CD14-positive monocyte (primary cell): ENCODE results near the gene MKRN3. TPM values are rescaled to one million over a fixed set of nuclear protein-coding genes. Genes with fewer than 3 reads are reported as not detected.

ENCODE experiments used
- DNase-seq, 3 donors: peaks; one replicate each; pipeline ENCODE4 v3.0.0-alpha.2; 2011 to 2022
- H2AFZ ChIP-seq: 2 replicates; pipeline ENCODE4 v1.6.0; 2012; ENCODE audit warnings: mild to moderate bottlenecking, low read depth, low read length, inconsistent platforms; ENCODE audit not compliant: insufficient read depth, poor library complexity, severe bottlenecking
- H3K27ac ChIP-seq, 2 donors: 1 replicate in 1 of 2; 2 replicates in 1 of 2; pipeline ENCODE4 v1.5.1; 2012 to 2013; ENCODE audit warnings: low read length in 2 of 2, control low read depth in 1 of 2, inconsistent platforms in 1 of 2, low read depth in 1 of 2, mild to moderate bottlenecking in 1 of 2
- H3K27me3 ChIP-seq, 2 donors: one replicate each; pipeline versions ENCODE4 v1.6.0 to v1.6.1; 2011 to 2013; ENCODE audit warnings: low read length in 2 of 2; ENCODE audit not compliant: control insufficient read depth in 2 of 2, insufficient read depth in 2 of 2
- H3K36me3 ChIP-seq, 2 donors: replicated peaks in 1 of 2; 1 replicate in 1 of 2; 2 replicates in 1 of 2; pipeline versions ENCODE4 v1.5.1 to v1.6.1; 2012 to 2013; ENCODE audit warnings: low read length in 2 of 2, control low read depth in 1 of 2, inconsistent platforms in 1 of 2, mild to moderate bottlenecking in 1 of 2; ENCODE audit not compliant: insufficient read depth in 2 of 2, control insufficient read depth in 1 of 2
- H3K4me1 ChIP-seq, 2 donors: 1 replicate in 1 of 2; 2 replicates in 1 of 2; pipeline versions ENCODE4 v1.5.1 to v1.6.1; 2012 to 2013; ENCODE audit warnings: low read length in 2 of 2, control low read depth in 1 of 2, inconsistent platforms in 1 of 2, mild to moderate bottlenecking in 1 of 2, moderate library complexity in 1 of 2; ENCODE audit not compliant: insufficient read depth in 2 of 2, control insufficient read depth in 1 of 2
- H3K4me2 ChIP-seq: replicated peaks from 2 replicates; pipeline ENCODE3; 2012; ENCODE audit warnings: low read length, moderate library complexity, mild to moderate bottlenecking; ENCODE audit not compliant: poor library complexity, severe bottlenecking; ENCODE audit errors: extremely low read depth
- H3K4me3 ChIP-seq, 3 experiments: fragments of 200-600 bp in 1 of 3; sonication (generic) in 1 of 3; replicated peaks in 1 of 3; 1 replicate in 2 of 3; 2 replicates in 1 of 3; pipeline ENCODE4 v1.5.1; 2011 to 2013; ENCODE audit warnings: low read length in 3 of 3, mild to moderate bottlenecking in 3 of 3, control low read depth in 2 of 3, low read depth in 2 of 3, inconsistent platforms in 1 of 3, moderate library complexity in 1 of 3
- H3K79me2 ChIP-seq: 2 replicates; pipeline ENCODE4 v1.6.0; 2012; ENCODE audit warnings: mild to moderate bottlenecking, control low read depth, inconsistent platforms, low read length, moderate library complexity; ENCODE audit not compliant: insufficient read depth
- H3K9ac ChIP-seq: 2 replicates; pipeline ENCODE4 v1.6.0; 2017; ENCODE audit warnings: low read length, mild to moderate bottlenecking; ENCODE audit not compliant: insufficient read depth, poor library complexity, severe bottlenecking
- H3K9me3 ChIP-seq, 2 donors: replicated peaks in 1 of 2; 1 replicate in 1 of 2; 2 replicates in 1 of 2; pipeline versions ENCODE4 v1.5.1 to v1.6.1; 2012 to 2013; ENCODE audit warnings: low read length in 2 of 2, control low read depth in 1 of 2; ENCODE audit not compliant: control insufficient read depth in 1 of 2, insufficient read depth in 1 of 2
- H4K20me1 ChIP-seq: 2 replicates; pipeline ENCODE4 v1.6.0; 2012; ENCODE audit warnings: mild to moderate bottlenecking, low read length, control low read depth, moderate library complexity; ENCODE audit not compliant: insufficient read depth
- H3K27ac Mint-ChIP-seq, 7 donors: one replicate each; pipeline ENCODE4 v1.8.0; 2020; ENCODE audit warnings: mild to moderate bottlenecking in 7 of 7, mixed read lengths in 7 of 7, moderate library complexity in 6 of 7, inconsistent platforms in 2 of 7
- H3K27me3 Mint-ChIP-seq, 3 donors: one replicate each; pipeline ENCODE4 v1.8.0; 2021 to 2022; ENCODE audit warnings: low read depth in 3 of 3, mild to moderate bottlenecking in 3 of 3, mixed read lengths in 3 of 3, moderate library complexity in 3 of 3, inconsistent platforms in 1 of 3
- H3K36me3 Mint-ChIP-seq, 2 donors: one replicate each; pipeline ENCODE4 v1.8.0; 2020; ENCODE audit warnings: mixed read lengths in 2 of 2, inconsistent platforms in 1 of 2, mild to moderate bottlenecking in 1 of 2
- H3K4me1 Mint-ChIP-seq: one replicate; pipeline ENCODE4 v1.8.0; 2020; ENCODE audit warnings: mild to moderate bottlenecking, mixed read lengths
- H3K4me3 Mint-ChIP-seq, 2 donors: one replicate each; pipeline ENCODE4 v1.8.0; 2020; ENCODE audit warnings: mild to moderate bottlenecking in 2 of 2, mixed read lengths in 2 of 2, moderate library complexity in 1 of 2
- H3K9me3 Mint-ChIP-seq, 7 donors: one replicate each; pipeline ENCODE4 v1.8.0; 2020 to 2022; ENCODE audit warnings: mixed read lengths in 7 of 7, mild to moderate bottlenecking in 6 of 7, moderate library complexity in 6 of 7, inconsistent platforms in 2 of 7
- WGBS: methylation state at CpG from one replicate; pipeline ENCODE4 v1.1.5; 2013; ENCODE audit warnings: missing lambda C conversion rate; ENCODE audit not compliant: insufficient coverage; 5-methylcytosine and 5-hydroxymethylcytosine counted together
- intact Hi-C, 2 donors: fragments of 100-400 bp; cut with micrococcal nuclease; formaldehyde crosslinking; loops; one replicate each; pipeline versions ENCODE4 v1.15.0 to v1.15.1; 2023
- polyA plus RNA-seq, 3 donors: library from polyadenylated mRNA; depleted of rRNA in 1 of 3; unstranded in 2 of 3; stranded (reverse) in 1 of 3; fragments of 300-500 nt in 2 of 3; fragments of >200 nt in 1 of 3; fragmentation: Illumina TruSeq in 2 of 3; gene quantifications; 1 replicate in 2 of 3; 2 replicates in 1 of 3; pipeline ENCODE4 v1.2.3, GENCODE V29; 2012 to 2021
- TF ChIP-seq, protein P1 (sequence below): fragments of 200-600 bp; IDR thresholded peaks from one replicate; pipeline ENCODE4 v1.8.0; 2022; ENCODE audit warnings: antibody characterized with exemption, mild to moderate bottlenecking

The MKRN3 gene
- polyA plus RNA-seq, 3 donors, result 0.33 TPM; not detected in 2

- WGBS, result 83% methylated on average over 4 of the region's 7 CpGs
These were observed 28.8 kb downstream of the MKRN3 start for GRCh38 chr15:23594252-23594770.

GRCh38 chr15:23595368-23595767, 29.9 kb downstream of the MKRN3 start:
- peaks cover 2 to 4% (median 3%) of the 10 kb centered on the region in 3 donors for H3K27me3 Mint-ChIP-seq
- no peak overlapping the region for H3K4me2 ChIP-seq
- TF ChIP-seq, protein P1, sequence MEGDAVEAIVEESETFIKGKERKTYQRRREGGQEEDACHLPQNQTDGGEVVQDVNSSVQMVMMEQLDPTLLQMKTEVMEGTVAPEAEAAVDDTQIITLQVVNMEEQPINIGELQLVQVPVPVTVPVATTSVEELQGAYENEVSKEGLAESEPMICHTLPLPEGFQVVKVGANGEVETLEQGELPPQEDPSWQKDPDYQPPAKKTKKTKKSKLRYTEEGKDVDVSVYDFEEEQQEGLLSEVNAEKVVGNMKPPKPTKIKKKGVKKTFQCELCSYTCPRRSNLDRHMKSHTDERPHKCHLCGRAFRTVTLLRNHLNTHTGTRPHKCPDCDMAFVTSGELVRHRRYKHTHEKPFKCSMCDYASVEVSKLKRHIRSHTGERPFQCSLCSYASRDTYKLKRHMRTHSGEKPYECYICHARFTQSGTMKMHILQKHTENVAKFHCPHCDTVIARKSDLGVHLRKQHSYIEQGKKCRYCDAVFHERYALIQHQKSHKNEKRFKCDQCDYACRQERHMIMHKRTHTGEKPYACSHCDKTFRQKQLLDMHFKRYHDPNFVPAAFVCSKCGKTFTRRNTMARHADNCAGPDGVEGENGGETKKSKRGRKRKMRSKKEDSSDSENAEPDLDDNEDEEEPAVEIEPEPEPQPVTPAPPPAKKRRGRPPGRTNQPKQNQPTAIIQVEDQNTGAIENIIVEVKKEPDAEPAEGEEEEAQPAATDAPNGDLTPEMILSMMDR, result no peak
- peaks cover 0 to 3% of the 10 kb centered on the region in 2 donors for H3K9me3 ChIP-seq
- intact Hi-C loops, result no loop called here
- WGBS, result 53% methylated on average over 2 of the region's 2 CpGs
- H4K20me1 ChIP-seq, result no peaks in the 10 kb centered on the region
- no peak overlapping the region for H3K9ac ChIP-seq
- H3K4me1 ChIP-seq, result no peaks in the 10 kb centered on the region
- no peak overlapping the region for H3K4me3 Mint-ChIP-seq
- peaks cover 0 to 12% (median 2%) of the 10 kb centered on the region in 7 donors for H3K9me3 Mint-ChIP-seq
- no peaks in the 10 kb centered on the region for H3K36me3 ChIP-seq
- H3K79me2 ChIP-seq, result no peaks in the 10 kb centered on the region
- no peaks in the 10 kb centered on the region for H3K4me1 Mint-ChIP-seq
- H3K36me3 Mint-ChIP-seq, result no peaks in the 10 kb centered on the region
- H3K27ac ChIP-seq, result no peak overlapping the region
- no peaks in the 10 kb centered on the region for H3K27me3 ChIP-seq
- H3K27ac Mint-ChIP-seq, result no peak overlapping the region
- H2AFZ ChIP-seq, result no peak overlapping the region
- H3K4me3 ChIP-seq, result no peak overlapping the region
- no peak for DNase-seq

More at GRCh38 chr15:23594252-23594770, 28.8 kb downstream of the MKRN3 start:
- H3K27ac Mint-ChIP-seq, result no peak overlapping the region
- no peaks in the 10 kb centered on the region for H3K79me2 ChIP-seq
- TF ChIP-seq, protein P1, result no peak
- no peaks in the 10 kb centered on the region for H3K36me3 Mint-ChIP-seq
- no peaks in the 10 kb centered on the region for H3K36me3 ChIP-seq
- intact Hi-C loops, result no loop called here
- H3K4me1 Mint-ChIP-seq, result no peaks in the 10 kb centered on the region
- no peaks in the 10 kb centered on the region for H4K20me1 ChIP-seq
- DNase-seq, result no peak
- H3K9ac ChIP-seq, result no peak overlapping the region
- H2AFZ ChIP-seq, result no peak overlapping the region
- H3K27ac ChIP-seq, result no peak overlapping the region
- H3K4me1 ChIP-seq, result no peaks in the 10 kb centered on the region
- H3K4me3 Mint-ChIP-seq, result no peak overlapping the region
- H3K9me3 Mint-ChIP-seq, result peaks cover 0 to 12% (median 3%) of the 10 kb centered on the region in 7 donors
- peaks cover 0 to 3% of the 10 kb centered on the region in 2 donors for H3K9me3 ChIP-seq
- no peaks in the 10 kb centered on the region for H3K27me3 ChIP-seq
- no peak overlapping the region for H3K4me3 ChIP-seq
- H3K27me3 Mint-ChIP-seq, result peaks cover 2 to 4% (median 3%) of the 10 kb centered on the region in 3 donors
- no peak overlapping the region for H3K4me2 ChIP-seq
